WTC11 (cell line): ENCODE results near the gene VSNL1.

Experiments used
- IRF2 ChIP-seq: sonication (generic); formaldehyde crosslinking; IDR thresholded peaks from 2 replicates; pipeline ENCODE4 v1.8.0; 2022; ENCODE audit warnings: low read depth, missing genetic modification reagents, borderline replicate concordance
- MLX ChIP-seq: sonication (generic); formaldehyde crosslinking; IDR thresholded peaks from 2 replicates; pipeline ENCODE4 v1.8.1; 2023; ENCODE audit warnings: mild to moderate bottlenecking, missing genetic modification reagents, moderate library complexity
- NR3C1 ChIP-seq: sonication (generic); formaldehyde crosslinking; conservative IDR thresholded peaks from 2 replicates; pipeline ENCODE4 v1.8.1; 2023; ENCODE audit warnings: low read depth, mild to moderate bottlenecking, missing genetic modification reagents
- SP1 ChIP-seq: sonication (generic); formaldehyde crosslinking; conservative IDR thresholded peaks from 2 replicates; pipeline ENCODE4 v1.8.1; 2022; ENCODE audit warnings: missing genetic modification reagents
- ZNF263 ChIP-seq: sonication (generic); formaldehyde crosslinking; IDR thresholded peaks from 2 replicates; pipeline ENCODE4 v1.8.1; 2022; ENCODE audit warnings: low read depth, mild to moderate bottlenecking, moderate library complexity, missing genetic modification reagents
- TF ChIP-seq, protein P1 (sequence below): fragments of 200-600 bp; IDR thresholded peaks from 2 replicates; pipeline ENCODE4 v1.8.0; 2022; ENCODE audit warnings: antibody characterized with exemption

DNA sequence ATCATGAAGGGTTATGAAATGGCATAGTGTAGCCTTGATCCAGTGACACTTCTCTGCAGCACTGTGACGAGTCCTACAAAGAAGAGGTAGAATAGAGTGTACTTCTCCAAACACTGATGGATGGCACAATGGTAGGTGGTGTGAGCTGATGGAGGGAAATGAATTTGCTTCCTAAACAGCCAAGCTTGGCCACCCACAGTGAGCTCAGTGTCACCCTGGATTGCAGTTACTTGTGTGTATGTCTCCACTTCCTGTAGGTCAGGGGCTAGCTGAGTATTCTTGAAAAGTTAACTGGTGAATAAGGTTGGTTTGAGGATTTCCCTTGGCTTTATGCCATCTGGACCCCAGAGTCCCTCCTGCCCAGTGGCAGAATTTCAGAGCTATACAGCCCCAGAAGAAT is 75.9 kb downstream of the VSNL1 start:
- TF ChIP-seq MLX (CRISPR knock-in tag) (no peak), IRF2 (CRISPR knock-in tag) (no peak), ZNF263 (no peak), NR3C1 (no peak), SP1 (CRISPR knock-in tag) (no peak)
- TF ChIP-seq, protein P1, sequence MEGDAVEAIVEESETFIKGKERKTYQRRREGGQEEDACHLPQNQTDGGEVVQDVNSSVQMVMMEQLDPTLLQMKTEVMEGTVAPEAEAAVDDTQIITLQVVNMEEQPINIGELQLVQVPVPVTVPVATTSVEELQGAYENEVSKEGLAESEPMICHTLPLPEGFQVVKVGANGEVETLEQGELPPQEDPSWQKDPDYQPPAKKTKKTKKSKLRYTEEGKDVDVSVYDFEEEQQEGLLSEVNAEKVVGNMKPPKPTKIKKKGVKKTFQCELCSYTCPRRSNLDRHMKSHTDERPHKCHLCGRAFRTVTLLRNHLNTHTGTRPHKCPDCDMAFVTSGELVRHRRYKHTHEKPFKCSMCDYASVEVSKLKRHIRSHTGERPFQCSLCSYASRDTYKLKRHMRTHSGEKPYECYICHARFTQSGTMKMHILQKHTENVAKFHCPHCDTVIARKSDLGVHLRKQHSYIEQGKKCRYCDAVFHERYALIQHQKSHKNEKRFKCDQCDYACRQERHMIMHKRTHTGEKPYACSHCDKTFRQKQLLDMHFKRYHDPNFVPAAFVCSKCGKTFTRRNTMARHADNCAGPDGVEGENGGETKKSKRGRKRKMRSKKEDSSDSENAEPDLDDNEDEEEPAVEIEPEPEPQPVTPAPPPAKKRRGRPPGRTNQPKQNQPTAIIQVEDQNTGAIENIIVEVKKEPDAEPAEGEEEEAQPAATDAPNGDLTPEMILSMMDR, result no peak
